ENCODE results near the gene NGLY1.

NGLY1 gene

GRCh38 chr3:25783661-25784512 is 644 bp upstream of the NGLY1 start:
- no peak for DNase-seq

DNA sequence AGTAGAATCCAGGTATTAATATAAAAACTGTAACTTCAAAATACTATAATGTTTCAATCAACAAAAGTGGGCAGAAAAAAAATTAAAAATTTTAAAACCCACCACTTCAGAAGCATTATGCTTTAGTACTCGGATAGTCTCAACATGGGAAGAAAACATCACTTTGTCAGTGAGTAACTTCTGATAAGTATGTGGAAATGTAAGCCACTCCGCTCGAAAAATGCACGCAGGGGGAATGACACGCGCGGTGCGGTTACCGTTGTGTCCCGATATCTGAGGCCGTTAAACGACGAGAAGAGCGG is 656 bp downstream of the NGLY1 start:
- no peak for DNase-seq

DNA sequence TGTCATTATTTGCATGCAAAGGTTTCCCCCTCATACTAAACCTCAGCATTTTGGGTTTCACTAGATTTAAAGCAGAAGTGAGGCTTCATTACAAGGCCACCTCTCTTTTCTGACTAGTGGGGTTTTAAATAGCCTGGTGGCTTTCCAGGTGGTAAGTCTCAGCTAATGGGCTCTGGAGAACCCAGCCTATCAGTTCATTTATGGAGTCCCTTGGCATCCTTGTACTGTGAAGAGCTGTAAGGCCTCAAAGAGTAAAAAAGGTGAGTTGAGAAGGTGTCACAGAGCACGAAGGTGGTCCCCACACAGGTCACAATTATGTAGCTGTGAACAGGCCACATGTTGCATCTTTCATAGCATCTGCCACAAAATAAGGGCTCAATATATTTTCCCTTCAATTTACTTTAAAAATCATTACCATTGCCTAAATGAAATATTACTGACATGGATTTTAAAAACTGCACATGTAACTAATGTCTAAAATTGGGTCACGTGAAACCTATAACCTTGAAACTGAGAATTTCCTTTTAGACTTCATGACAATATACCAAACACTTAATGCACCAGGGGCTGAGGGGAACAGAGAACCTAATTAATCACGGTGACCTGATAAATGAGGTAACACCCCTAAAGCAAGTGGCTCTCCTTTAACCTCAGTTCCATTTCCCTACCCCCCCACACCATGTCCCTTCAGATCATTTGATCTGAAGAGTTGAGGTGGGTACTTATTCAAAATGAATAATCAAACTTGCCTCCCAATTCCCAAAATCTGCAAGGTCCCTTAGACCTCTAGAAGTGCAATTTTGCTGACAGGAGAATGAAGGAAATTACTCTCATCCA is 1.3 kb downstream of the NGLY1 start:
- no peak for DNase-seq

DNA sequence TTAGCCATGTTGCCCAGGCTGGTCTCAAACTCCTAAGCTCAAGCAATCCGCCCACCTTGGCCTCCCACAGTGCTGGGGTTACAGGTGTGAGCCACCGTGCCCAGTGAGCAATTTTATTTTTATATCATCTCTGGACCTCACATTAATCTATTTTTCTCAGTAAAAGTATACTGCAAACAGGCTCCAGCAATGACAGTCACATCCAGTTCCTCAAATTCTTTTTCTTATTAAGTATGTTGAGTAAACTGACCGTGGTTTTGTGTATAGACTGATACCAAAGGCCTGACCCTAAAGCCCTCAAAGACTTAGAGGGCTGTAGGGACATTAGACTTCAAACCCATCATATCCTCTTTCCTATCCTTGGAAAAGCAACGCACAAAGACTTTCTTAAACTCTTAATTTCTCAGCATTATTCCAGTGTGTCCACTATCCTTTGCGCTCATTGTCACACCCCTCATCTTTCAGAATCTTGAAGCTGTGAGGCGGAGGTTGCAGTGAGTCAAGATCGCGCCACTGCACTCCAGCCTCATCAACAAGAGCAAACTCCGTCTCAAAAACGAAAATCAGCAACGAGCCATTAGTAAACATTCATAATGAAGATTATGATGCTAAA is 2.0 kb downstream of the NGLY1 start:
- no peak for DNase-seq

GRCh38 chr3:25780618-25781017 is 2.6 kb downstream of the NGLY1 start:
- DNase-seq = no peak

GRCh38 chr3:25775936-25776335 is 7.3 kb downstream of the NGLY1 start:
- no peak for DNase-seq

DNA sequence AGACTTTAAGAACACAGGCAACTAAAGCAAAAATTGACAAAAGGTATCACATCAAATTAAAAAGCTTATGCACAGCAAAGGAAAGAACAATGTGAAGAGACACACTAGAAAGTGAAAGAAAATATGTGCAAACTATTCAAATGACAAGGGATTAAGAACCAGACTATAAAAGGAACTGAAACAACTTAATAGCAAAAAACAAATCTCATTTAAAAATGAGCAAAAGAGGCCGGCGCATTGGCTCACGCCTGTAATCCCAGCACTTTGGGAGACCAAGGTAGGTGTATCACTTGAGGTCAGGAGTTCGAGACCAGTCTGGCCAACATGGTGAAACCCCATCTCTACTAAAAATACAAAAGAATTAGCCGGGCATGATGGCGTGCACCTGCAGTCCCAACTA is 14.4 kb downstream of the NGLY1 start:
- DNase-seq = no peak

GRCh38 chr3:25751725-25752124 is 31.5 kb downstream of the NGLY1 start:
- no peak for DNase-seq

- DNase-seq = no peak
Observed at GRCh38 chr3:25751048-25751447, 32.2 kb downstream of the NGLY1 start.

DNA sequence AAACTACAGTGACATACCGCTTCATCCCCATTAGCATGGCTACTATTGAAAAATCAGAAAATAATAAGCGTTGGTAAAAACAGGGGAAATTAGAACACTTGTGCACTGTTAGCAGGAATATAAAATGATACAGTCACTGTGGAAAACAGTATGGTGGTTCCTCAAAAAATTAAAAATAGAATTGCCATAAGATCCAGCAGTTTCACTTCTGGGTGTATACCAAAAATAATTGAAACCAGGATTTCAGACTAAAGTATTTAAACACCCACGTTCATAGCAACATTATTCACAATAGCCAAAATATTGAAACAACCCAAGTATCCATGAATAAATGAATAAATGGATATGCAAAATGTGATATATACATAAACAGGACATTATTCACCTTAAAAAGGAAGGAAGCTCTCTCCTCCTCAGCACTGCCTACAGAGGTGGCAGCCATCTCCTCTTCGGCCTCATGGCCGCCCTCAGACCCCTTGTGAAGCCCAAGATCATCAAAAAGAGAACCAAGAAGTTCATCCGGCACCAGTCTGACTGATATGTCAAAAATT is 34.1 kb downstream of the NGLY1 start:
- no peak for DNase-seq

DNA sequence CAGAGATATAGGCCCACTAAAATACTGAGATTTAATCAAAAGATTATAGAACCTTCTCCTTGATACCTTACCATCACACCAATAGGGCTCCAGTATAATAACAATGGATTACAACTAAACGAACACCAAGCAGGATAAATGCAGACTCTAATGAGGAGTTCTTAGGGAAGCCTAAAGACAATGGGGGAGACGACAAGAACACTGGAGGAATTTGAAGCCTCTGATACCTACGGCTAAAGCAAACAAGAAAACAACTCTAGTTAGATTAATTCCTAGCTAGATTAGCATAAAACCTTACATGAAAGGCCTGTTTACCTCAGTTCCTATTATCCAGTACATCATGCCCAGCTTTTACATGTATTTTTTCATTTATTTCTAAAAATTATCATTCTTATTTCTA is 35.1 kb downstream of the NGLY1 start:
- no peak for DNase-seq

- DNase-seq = no peak
Observed at GRCh38 chr3:25747033-25747432, 36.2 kb downstream of the NGLY1 start.

DNA sequence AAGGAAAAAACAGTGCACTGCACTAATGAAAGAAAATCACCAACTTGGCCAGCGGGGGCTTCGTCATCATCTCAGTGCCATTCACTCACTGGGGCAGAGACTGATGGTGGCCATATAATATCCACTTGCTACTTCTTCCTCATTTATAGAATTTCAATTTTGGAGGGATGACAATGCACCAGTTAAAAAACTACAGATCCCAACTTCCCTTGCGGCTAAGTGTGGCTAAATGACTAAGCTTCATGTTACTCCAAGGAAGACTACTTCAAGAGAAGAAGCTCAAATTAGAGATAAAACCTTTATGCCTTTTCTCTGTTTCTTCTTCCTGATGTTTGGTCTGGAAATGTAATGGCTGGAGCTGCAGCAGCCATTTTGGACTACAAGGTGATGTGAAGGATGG is 38.8 kb downstream of the NGLY1 start:
- DNase-seq = no peak

DNA sequence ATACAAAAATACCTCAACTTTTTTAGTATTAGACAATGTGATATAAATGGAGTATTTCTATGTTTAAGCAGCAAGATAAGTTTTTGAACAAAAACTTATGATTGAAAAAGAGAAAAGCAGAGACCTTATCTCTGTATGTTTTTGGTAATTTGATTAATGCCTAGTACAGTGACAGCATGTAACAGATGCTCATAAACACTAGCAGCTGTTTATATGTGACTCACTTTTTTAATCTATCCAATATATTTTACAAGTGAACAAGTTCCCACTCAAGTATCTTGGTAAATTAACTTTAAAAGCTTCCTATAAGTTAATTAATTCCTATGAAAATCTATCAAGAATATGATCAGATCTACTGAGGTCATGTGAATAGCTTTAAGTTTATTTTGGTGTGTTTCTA is 55.1 kb downstream of the NGLY1 start:
- no peak for DNase-seq

GRCh38 chr3:25727316-25727715 is 55.9 kb downstream of the NGLY1 start:
- no peak for DNase-seq

- no peak for DNase-seq
Observed at GRCh38 chr3:25725810-25726209, 57.4 kb downstream of the NGLY1 start.

DNA sequence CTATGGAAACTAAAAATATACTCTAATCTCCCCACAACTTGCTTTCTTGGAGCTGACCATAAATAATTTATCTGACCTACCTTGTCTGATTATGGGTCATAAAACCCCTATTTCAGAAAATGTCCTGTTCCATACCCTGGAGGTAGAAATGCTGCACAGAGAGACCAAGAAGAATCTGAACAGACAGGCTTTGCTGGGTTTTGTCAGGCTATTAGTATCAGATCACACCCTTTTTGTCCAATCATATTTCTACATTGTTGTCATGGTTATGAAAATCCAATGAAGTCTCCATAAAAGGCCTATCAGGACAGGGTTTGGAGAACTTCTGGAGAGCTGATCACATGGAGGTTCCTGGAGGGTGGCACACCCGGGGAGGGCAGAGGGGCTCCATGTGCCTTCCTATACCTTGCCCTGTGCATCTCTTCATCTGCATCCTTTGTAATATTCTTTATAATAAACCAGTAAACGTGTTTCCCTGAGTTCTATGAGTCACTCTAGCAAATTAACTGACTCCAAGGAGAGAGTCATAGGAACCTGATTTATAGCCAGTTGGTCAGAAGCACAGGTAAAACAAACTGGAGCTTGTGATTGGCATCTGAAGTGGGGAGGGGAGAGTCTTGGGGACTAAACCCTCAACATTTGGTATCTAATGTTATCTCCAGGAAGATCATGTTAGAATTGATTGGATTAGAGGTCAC is 58.1 kb downstream of the NGLY1 start:
- no peak for DNase-seq

GRCh38 chr3:25723802-25724201 is 59.4 kb downstream of the NGLY1 start:
- DNase-seq = no peak

- DNase-seq = no peak
Observed at GRCh38 chr3:25719321-25719720, 63.9 kb downstream of the NGLY1 start.

DNA sequence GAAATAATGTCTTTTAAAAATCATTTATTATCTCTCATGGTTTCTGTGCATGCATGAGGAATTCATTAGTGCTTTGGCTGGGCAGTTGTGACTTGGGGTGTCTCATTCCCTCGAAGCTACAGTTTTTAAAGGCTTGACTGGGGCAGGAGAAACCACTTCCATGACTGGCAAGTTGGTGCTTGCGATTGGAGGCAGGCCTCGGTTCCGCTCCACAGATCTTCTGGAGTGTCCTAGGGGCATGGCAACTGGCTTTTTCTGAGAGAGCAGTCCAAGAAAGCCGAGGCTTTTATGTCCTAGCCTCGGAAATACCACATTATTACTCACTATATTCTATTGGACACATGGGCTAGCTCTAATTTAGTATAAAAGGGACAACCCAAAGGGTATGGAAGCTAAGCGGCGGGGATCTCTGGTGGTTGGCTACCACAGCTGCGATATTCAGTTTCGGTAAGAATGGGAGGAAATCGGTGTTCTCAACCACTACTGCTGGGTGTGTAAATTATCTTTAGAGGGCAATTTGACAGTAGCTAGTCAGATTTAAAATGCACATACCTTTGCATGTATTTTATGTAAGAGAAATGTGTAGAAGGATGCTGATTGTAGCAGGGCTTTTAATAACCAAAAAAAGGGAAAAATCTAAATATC is 69.8 kb downstream of the NGLY1 start:
- no peak for DNase-seq

DNA sequence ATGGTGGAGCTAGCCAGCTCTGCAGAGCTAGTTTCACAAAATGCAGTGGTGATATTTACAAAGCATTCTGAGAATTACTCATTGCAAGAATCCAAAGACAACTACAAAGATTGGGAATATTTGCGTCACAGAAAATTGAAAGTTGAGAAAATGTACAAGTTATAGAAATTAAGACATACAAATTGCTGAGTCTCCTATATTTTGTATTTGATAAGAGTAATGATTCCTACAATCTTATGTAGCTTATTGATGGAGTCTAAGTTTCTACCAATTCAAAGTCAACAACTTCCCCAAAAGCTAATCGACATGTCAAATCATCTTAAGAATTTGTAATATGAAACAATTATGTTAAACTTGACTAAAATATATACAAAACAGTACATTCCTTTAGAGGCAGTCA is 72.2 kb downstream of the NGLY1 start:
- DNase-seq = no peak

- DNase-seq = no peak
Observed at GRCh38 chr3:25708036-25708435, 75.2 kb downstream of the NGLY1 start.

All from stimulated activated CD4-positive, alpha-beta T cell treated with anti-CD3 and anti-CD28 coated beads, Interleukin-4, amount 100 ng/mL, for 24 hours (primary cell).